GM12878 (cell line): ENCODE data around the gene FRAS1.

Source experiments
- BCL3 ChIP-seq: IDR thresholded peaks from 2 replicates; pipeline ENCODE4 v1.6.1; 2011; ENCODE audit warnings: borderline replicate concordance, low read depth, mild to moderate bottlenecking, moderate library complexity, low read length; ENCODE audit not compliant: insufficient read depth, poor library complexity, severe bottlenecking
- CTCF ChIP-seq, 3 experiments: IDR thresholded peaks in 2 of 3; conservative IDR thresholded peaks in 1 of 3; 2 replicates each; pipeline ENCODE4 v1.5.1; 2011; ENCODE audit warnings: low read depth in 3 of 3, low read length in 3 of 3, mild to moderate bottlenecking in 3 of 3, control low read depth in 2 of 3, moderate library complexity in 2 of 3, inconsistent platforms in 1 of 3, mixed read lengths in 1 of 3; ENCODE audit not compliant: control insufficient read depth in 2 of 3, insufficient read depth in 1 of 3; ENCODE audit errors: extremely low read depth in 1 of 3
- NFIC ChIP-seq: IDR thresholded peaks from 2 replicates; pipeline ENCODE4 v1.6.1; 2012; ENCODE audit warnings: low read depth, mild to moderate bottlenecking, inconsistent platforms, low read length, moderate library complexity
- POLR2A ChIP-seq: IDR thresholded peaks from 2 replicates; pipeline ENCODE4 v1.6.1; 2011; ENCODE audit warnings: low read depth, mild to moderate bottlenecking, low read length
- TAF1 ChIP-seq: IDR thresholded peaks from 2 replicates; pipeline ENCODE4 v1.6.1; 2011; ENCODE audit warnings: mild to moderate bottlenecking, low read depth, low read length, borderline replicate concordance

- TF ChIP-seq CTCF (IDR thresholded peaks at IDR 0.05 in 2 of 3, conservative IDR thresholded peaks at IDR 0.05 in 1 of 3; ENCODE audit: control insufficient read depth in 2 of 3, extremely low read depth in 1 of 3, insufficient read depth in 1 of 3, low read depth in 3 of 3, low read length in 3 of 3) = no peak
- TF ChIP-seq NFIC = no peak
- no peak for TF ChIP-seq POLR2A
- TF ChIP-seq BCL3 = no peak
- TF ChIP-seq TAF1 = no peak
Measured at GRCh38 chr4:78342125-78342524, 285.0 kb downstream of the FRAS1 start.
